ENCODE data around the gene JAZF1. TPM values are rescaled to one million over a fixed set of nuclear protein-coding genes. Genes with fewer than 3 reads are reported as not detected.
A peak's percentile ranks its signal among the peaks of the same experiment; 100 is the strongest.

JAZF1 gene
- 10 to 100 TPM; 38.5 to 46.4 TPM for total RNA-seq
- polyA plus RNA-seq (ENCODE audit: insufficient read depth, low read depth, low replicate concordance): 51.0 TPM
- long read RNA-seq, donor 1, transcript JAZF1-201 (5 exons, 3,125 nt): major isoform, 21 of 21 reads
- long read RNA-seq, donor 1, partial matches to known transcripts: 0 of 21 reads
- long read RNA-seq, donor 1, other reads (novel, unspliced or antisense): 0 of 21 reads
- long read RNA-seq, donor 2, transcript JAZF1-201 (5 exons, 3,125 nt): major isoform, 9 of 9 reads
- long read RNA-seq, donor 2, partial matches to known transcripts: 0 of 9 reads
- long read RNA-seq, donor 2, other reads (novel, unspliced or antisense): 0 of 9 reads

DNA sequence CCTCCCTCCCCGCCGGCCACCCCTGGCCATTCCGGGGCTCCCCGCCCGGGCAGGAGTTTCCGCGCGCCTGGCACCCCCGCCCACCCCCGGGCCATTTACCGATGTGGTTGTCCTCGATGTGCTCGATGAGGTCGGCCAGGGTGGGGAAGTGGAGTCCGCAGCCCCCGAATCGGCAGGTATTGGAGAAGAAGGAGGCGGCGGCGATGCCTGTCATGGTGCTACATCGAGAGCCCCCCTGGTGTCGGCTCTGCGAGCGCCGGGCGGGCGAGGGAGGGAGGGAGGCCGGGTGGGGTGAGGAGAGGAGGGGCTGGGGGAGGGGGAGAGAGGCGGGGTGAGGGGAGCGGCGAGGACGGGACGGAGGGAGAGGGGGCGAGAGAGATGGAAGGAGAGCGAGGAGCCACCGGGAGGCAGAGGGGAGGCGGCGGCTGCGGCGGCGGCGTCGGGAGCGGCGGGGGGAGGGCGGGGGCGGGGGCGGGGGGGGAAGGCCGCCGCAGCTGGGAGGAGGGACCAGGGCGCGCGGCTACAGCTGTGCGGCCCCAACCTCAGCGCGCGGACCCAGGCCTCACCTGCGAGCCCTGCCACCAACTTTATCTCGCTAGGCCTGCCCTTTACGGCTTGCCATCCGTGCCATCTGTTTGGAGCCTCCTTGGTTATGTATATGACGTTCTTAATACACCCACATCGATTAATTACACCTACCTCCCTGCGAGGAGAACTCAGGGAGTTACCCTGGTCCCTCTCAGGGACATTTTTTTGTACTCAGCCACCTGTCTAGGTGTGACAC lies at the start of gene JAZF1:
JAZF1 (minus strand) TSS at position 432 of the 784 bp plus-strand sequence.
- intact Hi-C loops (cut with DNase I; ENCODE audit: low total_unique reads): no loop called here
- peaks cover 28% of the 10 kb centered on the region for H3K4me1 ChIP-seq

DNA sequence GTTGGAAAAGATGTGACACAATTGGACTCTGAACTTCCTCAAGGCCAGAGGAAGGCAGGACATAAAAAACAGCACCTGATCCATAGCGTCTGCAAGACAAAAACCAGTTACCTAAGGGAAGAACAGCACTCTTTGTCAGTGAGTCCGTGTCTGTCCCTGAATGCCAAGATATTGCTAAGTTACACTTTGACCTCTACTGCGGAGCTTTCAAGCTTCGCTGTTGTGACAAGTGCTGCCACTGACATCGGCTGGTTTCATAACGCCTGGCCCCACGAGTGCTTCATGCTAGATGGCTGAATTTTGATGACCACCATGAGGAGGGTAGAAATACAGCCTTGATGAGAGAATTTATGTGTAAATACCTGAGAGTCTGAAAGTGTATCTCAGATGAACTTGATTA lies 49.7 kb upstream of the JAZF1 start:
- Histone ChIP-seq H3K27ac (no peak overlapping the region), H3K9me3 (no peaks in the 10 kb centered on the region), H3K27me3 (no peaks in the 10 kb centered on the region), H3K4me3 (no peak overlapping the region), H3K36me3 (ENCODE audit: low read depth, missing control alignments) (no peaks in the 10 kb centered on the region), H3K4me1 (no peaks in the 10 kb centered on the region)
- intact Hi-C loops (cut with DNase I; ENCODE audit: low total_unique reads): no loop called here
- no peak for DNase-seq
- TF ChIP-seq, protein P1, sequence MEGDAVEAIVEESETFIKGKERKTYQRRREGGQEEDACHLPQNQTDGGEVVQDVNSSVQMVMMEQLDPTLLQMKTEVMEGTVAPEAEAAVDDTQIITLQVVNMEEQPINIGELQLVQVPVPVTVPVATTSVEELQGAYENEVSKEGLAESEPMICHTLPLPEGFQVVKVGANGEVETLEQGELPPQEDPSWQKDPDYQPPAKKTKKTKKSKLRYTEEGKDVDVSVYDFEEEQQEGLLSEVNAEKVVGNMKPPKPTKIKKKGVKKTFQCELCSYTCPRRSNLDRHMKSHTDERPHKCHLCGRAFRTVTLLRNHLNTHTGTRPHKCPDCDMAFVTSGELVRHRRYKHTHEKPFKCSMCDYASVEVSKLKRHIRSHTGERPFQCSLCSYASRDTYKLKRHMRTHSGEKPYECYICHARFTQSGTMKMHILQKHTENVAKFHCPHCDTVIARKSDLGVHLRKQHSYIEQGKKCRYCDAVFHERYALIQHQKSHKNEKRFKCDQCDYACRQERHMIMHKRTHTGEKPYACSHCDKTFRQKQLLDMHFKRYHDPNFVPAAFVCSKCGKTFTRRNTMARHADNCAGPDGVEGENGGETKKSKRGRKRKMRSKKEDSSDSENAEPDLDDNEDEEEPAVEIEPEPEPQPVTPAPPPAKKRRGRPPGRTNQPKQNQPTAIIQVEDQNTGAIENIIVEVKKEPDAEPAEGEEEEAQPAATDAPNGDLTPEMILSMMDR (IDR thresholded peaks at IDR 0.05): no peak
- TF ChIP-seq POLR2A (IDR thresholded peaks at IDR 0.05): no peak
- 77 to 87% methylated on average over 7 of the region's 7 CpGs for WGBS, 2 donors

More for the DNA sequence above, at the start of gene JAZF1:
- H3K9me3 ChIP-seq: no peaks in the 10 kb centered on the region
- H3K4me3 ChIP-seq: peak within 1 kb of the TSS; percentile 84 to 87
- peak; percentile 80 for DNase-seq
- H3K27me3 ChIP-seq: no peaks in the 10 kb centered on the region
- 0 to 1% methylated on average over 26 to 54 of the region's 64 CpGs for WGBS, 2 donors
- H3K36me3 ChIP-seq (ENCODE audit: low read depth, missing control alignments): no peaks in the 10 kb centered on the region
- H3K27ac ChIP-seq: peak within 1 kb of the TSS; percentile 91 to 96
- TF ChIP-seq, protein P1 (IDR thresholded peaks at IDR 0.05): no peak
- no peak for TF ChIP-seq POLR2A (IDR thresholded peaks at IDR 0.05)

DNA sequence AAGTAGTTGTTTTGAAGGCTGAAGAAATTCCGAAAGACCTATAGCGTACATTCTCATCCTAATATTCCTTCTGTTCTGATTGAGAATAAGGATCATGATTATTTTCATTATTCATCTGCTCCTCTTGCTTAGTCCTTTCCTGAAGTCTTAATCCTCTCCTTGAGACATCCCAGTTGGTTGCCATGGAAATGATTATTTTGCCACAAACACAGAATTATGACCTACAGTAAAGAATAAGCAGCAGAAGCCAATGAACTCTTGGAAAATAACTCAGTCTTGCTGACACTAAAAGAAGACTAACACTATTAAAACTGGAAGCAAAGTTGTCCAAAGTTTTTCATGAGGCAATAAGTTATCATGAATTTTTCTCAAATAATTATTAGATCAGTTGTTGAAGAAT lies 47.8 kb upstream of the JAZF1 start:
- Histone ChIP-seq H3K27ac (no peak overlapping the region), H3K4me3 (no peak overlapping the region), H3K27me3 (no peaks in the 10 kb centered on the region), H3K36me3 (ENCODE audit: low read depth, missing control alignments) (no peaks in the 10 kb centered on the region), H3K9me3 (no peaks in the 10 kb centered on the region), H3K4me1 (no peaks in the 10 kb centered on the region)
- DNase-seq: no peak
- no peak for TF ChIP-seq POLR2A (IDR thresholded peaks at IDR 0.05)
- TF ChIP-seq, protein P1 (IDR thresholded peaks at IDR 0.05): no peak
- intact Hi-C loops (cut with DNase I; ENCODE audit: low total_unique reads): no loop called here
- 44 to 48% methylated on average over 2 of the region's 2 CpGs for WGBS, 2 donors

DNA sequence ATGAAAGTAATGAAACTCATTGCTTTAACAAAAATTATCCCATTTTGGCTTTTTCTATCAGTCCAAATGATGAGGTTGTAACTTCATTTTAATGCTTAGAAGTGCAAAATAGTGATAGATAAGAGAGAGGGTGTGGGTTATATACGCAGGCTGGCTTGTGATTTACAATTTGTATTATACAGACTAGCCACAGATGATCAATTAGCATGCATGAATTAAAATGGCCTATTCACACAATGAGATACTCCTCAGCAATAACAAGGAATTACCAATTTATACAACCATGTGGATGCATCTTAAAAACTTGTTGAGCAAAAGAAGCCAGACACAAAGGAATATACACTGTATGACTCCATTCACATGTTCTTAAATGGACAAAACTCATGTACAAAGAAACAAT lies 45.4 kb upstream of the JAZF1 start:
- no peak for TF ChIP-seq POLR2A (IDR thresholded peaks at IDR 0.05)
- TF ChIP-seq, protein P1 (IDR thresholded peaks at IDR 0.05): no peak
- H3K4me3 ChIP-seq: no peak overlapping the region
- no peak overlapping the region for H3K27ac ChIP-seq
- 91 to 95% methylated on average over 1 of the region's 1 CpG for WGBS, 2 donors
- H3K9me3 ChIP-seq: no peaks in the 10 kb centered on the region
- H3K27me3 ChIP-seq: no peaks in the 10 kb centered on the region
- no peaks in the 10 kb centered on the region for H3K36me3 ChIP-seq (ENCODE audit: low read depth, missing control alignments)
- H3K4me1 ChIP-seq: no peaks in the 10 kb centered on the region
- DNase-seq: no peak
- intact Hi-C loops (cut with DNase I; ENCODE audit: low total_unique reads): no loop called here

Data from testis (tissue), 5 donors.